Astrocyte (in vitro differentiated cells and primary cell): Measurements from ENCODE around the gene LEP.

ENCODE experiments used
- CTCF ChIP-seq: IDR thresholded peaks from 2 replicates; pipeline ENCODE4 v1.5.1; 2011; ENCODE audit warnings: low read depth, mild to moderate bottlenecking, inconsistent platforms, low read length, moderate library complexity; ENCODE audit not compliant: insufficient read depth
- EZH2 ChIP-seq: IDR thresholded peaks from 2 replicates; pipeline ENCODE4 v1.6.1; 2012; ENCODE audit warnings: mild to moderate bottlenecking, low read length, inconsistent platforms; ENCODE audit not compliant: insufficient read depth

GRCh38 chr7:128271471-128271941 is 30.4 kb downstream of the LEP start:
- TF ChIP-seq CTCF, result no peak
- TF ChIP-seq EZH2, result peak; percentile 64
